ENCODE measurements around the gene LANCL1. TPM values are rescaled to one million over a fixed set of nuclear protein-coding genes. Genes with fewer than 3 reads are reported as not detected.

The LANCL1 gene
- total RNA-seq, result 56.4 and 78.5 TPM in 2 replicates

GRCh38 chr2:210476194-210477128 lies at the start of gene LANCL1:
TSS of gene LANCL1 (minus strand) at chr2:210476759. CDS start at chr2:210476396, 363 bp downstream.

Other genes with a start within 250 kb of the LANCL1 start
- not detected in 2 replicates for gene MYL1, start 161.6 kb downstream of the LANCL1 start, total RNA-seq
- gene CPS1, start 79.8 kb upstream of the LANCL1 start, total RNA-seq, result 20.9 and 21.3 TPM in 2 replicates

Measured in smooth muscle cell of trachea (primary cell).